Mesenchymal stem cell (in vitro differentiated cells and primary cell): ENCODE results near the gene TIMM23B. TPM values are rescaled to one million over a fixed set of nuclear protein-coding genes. Genes with fewer than 3 reads are reported as not detected.

Experiments used
- small RNA-seq: library from polyadenylated mRNA; stranded (forward); fragments of <200 nt; extraction: miRNeasy Mini kit (QIAGEN cat#:217004); gene quantifications from one replicate; pipeline ENCODE3, GENCODE V24; 2013; ENCODE audit warnings: low read depth

Gene TIMM23B

Small RNAs within 50 kb of the gene (small RNA-seq; reads per million reads assigned to genes)
- gene RNA5SP317 (not detected), gene SNORA74C-2 (not detected)
